ENCODE measurements around the gene ZSCAN10.
"Not testable (repeated sequence)": the region's sequence is repeated elsewhere in the genome, so short reads cannot be mapped to it uniquely, and the experiment has no call there.

The ZSCAN10 gene

DNA sequence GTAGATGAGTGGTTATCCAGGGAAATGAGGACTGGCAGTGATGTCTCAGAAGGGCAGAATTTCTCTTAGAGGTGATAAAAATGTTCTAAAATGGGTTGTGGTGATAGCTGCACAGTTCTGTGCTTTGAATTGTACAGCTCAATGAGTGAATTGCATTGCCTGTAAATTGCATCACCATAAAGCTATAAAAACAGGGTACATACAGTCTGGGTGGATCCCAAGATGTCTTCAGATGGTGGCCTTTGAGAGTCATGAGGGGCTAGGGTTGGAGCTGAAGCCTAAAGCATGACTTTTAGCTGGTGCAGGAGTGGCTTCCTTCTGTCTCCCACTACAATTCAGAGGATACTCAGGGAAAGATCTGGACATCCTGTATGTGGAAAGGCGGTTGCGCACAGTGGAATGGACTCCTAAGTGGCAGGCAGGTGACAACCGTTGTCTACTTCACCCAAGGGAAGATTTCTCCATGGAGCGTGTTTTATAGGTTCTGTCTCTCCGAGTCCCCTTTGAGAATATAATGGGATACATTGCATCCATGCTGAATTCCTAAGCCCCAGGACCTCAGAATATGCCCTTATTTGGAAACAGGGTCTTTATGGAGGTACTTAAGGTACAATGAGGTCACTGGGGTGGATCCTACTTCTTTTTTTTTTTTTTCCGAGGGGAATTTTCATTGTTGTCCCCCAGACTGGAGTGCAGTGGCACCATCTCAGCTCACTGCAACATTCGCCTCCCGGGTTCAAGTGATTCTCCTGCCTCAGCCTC is 35.3 kb downstream of the ZSCAN10 start:
- DNase-seq (ENCODE audit: low read depth) = no peak

DNA sequence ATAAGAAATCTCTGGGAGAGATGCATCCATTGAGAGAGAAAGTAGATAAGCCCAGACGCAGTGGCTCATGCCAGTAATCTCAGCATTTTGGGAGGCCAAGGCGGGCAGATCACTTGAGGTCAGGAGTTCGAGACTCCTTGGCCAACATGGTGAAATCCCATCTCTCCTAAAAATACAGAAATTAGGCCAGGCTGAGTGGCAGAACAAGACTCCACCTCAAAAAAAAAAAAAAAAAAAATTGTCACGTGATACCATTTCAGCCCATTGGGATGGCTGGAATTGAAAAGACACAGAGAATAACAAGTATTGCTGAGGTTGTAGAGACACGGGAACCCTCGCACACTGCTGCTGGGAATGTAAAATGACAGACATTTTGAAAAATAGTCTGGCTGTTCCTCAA is 36.5 kb downstream of the ZSCAN10 start:
- no peak for DNase-seq (ENCODE audit: low read depth)

DNA sequence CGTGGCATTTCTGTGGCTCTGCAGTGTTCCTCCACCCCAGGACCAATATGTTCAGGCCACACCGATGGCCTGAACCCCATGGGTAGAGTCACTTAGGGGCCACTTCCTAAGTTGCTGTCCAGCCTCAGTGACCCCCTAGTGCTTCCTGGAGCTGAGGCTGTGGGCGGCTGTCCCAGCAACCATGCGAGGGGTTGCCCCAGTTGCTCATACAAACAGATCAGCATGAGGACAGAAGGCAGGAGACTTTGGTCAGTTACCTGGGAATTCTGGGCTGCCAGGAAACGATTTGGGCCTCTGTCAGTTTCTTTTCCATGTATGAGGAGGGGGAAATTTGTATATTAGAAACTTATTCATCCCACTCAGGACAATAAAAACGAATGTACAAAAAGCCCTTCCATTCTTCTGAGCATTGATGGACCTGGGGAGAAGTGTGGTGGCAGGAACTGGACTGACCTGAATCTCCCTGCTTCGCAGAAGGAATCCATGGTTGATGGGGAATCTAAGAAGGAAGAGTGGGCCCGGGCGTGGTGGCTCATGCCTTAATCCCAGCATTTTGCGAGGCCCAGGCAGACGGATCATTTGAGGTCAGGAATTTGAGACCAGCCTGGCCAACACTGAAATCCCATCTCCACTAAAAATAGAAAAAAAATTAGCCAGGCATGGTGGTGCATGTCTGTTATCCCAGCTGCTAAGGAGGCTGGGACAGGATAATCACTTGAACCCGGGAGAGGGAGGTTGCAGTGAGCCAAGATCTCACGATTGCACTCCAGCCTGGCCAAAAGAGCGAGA is 38.6 kb downstream of the ZSCAN10 start:
- no peak for DNase-seq (ENCODE audit: low read depth)

DNA sequence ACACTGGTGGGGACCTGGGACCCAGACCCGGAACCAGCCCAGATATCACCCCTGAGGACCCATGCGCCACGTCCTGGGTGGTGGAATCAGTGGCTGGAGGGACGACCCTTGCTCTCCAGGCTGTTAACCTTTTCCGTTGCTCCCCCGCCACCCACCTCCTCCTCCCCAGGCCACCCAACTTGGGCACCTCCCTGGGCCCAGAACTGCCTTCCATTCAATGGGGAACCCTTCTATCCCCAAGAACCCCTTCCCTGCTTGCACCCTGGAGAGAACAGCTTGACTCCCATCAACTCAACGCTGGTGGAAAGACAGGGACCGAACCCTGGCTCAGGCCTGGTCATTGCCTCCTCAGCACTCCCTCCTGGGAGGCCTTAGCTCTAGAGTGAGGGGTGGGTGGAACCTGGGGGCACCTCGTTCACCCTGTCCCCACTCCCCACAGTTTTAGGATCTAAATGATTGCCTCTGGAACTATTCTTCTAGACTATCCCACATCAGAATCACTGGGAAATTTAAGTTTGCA is 39.3 kb downstream of the ZSCAN10 start:
- no peak for DNase-seq (ENCODE audit: low read depth)

DNA sequence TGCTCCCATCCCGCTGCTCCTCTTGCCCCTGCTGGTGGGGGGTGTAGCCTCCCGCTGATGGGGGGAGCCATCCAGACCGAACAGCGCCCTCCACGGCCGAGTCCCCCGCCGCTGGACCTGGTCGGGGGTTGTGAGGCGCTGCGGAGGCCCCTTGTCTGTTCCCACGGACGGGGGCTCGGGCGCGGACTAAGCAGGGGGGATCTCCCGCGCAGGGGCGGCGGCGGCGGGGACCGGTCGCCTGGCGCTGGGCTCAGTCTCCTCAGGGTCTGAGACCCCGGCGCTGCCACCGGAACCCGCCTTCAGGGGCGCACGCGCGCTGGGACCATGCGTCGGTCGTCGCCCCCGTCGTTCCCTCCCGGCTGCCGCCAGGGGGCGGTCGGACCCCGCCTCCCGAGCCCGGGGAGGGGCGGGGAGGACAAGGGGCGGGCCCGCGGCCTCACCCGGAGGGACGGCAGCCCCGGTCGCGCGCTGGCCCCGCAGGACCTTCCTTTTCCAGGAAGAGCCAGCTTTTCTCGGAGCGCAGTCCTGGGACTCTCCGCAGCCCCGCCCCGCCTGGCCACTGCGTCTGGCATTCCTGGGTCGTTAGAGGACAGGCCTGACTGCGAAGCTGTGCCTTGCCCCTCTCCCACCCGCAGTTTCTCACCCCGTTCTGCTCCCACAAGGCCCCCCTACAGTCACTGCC is 39.9 kb downstream of the ZSCAN10 start:
- peak; percentile 90 for DNase-seq (ENCODE audit: low read depth)

DNA sequence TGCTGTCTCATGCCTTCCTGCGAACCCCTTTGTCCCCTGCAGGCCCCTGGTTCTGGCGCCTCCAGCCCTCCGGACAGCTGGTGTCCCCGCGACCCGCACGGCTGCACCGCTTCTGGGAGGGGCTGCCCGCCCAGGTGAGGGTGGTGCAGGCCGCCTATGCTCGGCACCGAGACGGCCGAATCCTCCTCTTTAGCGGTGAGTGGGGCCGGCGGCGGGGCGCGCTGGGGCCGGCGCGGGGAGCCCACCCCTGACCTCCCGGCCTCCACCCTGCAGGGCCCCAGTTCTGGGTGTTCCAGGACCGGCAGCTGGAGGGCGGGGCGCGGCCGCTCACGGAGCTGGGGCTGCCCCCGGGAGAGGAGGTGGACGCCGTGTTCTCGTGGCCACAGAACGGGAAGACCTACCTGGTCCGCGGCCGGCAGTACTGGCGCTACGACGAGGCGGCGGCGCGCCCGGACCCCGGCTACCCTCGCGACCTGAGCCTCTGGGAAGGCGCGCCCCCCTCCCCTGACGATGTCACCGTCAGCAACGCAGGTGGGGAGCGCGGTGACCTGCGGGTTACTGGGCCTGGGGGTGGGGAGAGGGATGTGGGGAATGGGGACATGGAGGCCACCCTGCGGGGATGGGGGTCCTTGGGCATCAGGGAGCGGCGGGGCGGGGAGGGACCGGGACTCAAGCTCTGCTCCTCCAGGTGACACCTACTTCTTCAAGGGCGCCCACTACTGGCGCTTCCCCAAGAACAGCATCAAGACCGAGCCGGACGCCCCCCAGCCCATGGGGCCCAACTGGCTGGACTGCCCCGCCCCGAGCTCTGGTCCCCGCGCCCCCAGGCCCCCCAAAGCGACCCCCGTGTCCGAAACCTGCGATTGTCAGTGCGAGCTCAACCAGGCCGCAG is 40.7 kb downstream of the ZSCAN10 start:
- no peak for DNase-seq (ENCODE audit: low read depth)

DNA sequence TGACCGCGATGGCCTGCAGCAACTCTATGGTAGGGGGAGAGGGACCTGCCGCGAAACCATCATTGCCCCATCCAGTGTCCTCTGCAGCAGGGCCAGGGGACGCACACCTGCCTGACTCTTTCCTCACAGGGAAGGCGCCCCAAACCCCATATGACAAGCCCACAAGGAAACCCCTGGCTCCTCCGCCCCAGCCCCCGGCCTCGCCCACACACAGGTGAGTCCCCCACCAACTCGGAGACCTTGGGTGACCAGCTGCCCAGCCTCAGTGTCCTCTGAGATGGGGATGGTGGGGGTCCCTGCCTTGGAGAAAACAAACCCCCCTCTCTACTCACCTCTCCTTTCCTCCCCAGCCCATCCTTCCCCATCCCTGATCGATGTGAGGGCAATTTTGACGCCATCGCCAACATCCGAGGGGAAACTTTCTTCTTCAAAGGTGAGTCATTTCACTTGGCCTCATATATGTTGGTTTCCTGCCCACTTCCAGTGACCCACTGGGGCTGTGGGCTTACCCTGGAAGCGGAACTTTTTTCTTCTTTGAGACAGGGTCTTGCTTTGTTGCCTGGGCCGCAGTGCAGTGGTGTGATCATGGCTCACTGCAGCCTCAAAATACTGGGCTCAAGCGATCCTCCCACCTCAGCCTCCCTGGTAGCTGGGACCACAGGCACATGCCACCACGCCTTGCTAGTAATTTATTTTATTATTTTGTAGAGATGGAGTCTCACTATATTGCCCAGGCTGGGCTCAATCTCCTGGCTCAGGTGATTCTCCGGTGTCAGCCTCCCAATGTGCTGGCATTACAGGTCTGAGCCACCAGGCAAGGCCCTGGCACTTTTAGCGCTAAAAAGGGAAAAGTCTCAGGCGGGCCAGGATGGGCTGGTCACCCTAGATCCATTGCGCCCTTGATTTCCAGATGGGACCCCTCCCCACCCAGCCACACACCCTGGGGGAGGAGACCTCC is 41.6 kb downstream of the ZSCAN10 start:
- no peak for DNase-seq (ENCODE audit: low read depth)

DNA sequence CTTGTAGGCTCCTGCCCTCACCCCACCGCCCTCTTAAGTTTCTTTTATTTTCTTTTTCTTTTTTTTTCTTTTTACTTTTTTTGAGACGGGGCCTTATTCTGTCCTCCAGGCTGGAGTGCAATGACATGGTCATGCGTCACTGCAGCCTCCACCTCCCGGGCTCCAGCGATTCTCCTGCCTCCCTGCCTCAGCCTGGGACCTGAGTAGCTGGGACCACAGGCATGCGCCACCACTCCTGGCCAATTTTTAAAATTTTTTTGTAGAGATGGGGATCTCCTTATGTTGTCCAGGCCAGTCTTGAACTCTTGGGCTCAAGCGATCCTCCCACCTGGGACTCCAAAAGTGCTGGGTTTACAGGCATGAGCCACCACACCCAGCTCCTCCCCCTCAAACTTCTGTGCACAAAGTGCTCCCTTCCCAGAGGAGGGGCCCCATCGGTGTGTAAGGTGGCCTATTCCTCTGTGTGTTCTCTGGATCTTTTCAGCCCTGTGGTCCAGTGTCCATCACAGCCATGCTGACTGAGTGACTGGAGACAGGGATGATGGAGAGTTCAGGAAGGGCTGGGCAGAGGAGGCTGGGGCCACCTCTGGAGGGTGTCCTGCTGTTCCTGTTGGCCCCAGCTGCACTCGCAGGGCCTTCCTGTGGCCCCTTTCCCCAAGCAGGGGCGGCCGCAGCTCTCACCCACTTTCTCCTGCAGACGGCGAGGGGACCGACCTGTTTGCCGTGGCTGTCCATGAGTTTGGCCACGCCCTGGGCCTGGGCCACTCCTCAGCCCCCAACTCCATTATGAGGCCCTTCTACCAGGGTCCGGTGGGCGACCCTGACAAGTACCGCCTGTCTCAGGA is 42.5 kb downstream of the ZSCAN10 start:
- no peak for DNase-seq (ENCODE audit: low read depth)

DNA sequence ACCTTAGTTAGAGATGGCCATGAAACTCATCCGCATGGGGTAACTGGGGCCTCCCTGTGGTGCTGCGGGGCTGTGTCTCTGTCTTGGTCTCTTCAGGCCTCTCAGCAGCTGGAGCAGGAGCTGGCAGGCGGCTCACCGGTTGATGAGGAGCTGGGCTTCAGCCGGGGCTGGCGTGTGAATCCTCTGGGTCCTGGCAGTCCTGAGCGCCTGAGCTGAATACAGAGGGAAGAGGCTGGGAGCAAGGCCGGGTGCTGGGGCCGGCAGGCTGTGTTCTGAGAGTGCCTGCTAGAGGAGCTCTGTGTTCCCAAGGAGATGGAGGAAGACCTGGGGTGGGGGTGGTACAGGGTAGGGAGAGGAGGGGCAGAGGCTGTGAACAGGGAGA is 43.4 kb downstream of the ZSCAN10 start:
- DNase-seq (ENCODE audit: low read depth) = not testable (repeated sequence)

DNA sequence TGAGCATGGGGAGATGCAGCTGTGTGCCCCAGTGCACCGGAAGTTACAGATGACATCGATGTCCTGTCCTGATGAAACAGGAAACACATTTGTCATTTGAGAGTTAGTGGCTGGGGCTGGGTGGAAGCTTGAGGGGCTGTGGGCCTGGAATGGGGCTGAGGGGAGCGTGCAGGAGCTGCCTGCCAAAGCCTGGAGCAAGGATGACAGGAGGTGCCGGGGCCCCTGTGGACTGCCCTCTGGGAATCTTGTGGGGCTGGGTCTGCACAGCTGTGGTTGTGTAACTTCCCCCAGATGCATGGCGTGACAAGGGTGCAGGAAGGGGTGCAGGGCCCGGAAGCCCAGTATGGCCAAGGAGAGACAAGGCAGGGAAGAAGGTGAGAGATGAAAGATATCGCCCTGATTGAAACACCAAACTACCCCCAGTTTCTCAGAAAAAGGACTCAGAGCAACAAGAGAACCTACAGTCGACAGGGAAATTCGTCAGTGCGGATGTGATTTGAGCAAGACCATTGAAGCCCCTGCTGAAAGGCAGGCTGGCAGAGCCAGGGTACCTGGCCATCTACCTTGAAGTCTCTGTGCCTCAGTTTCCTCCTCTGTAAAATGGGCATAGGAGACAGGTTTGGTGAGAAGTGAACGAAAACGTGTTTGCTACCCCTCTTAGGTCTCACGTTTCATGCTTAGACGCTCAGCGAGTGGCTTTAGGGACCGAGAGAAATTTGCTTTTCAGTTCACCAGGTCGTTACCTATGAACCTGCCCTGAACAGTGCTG is 43.9 kb downstream of the ZSCAN10 start:
- no peak for DNase-seq (ENCODE audit: low read depth)

DNA sequence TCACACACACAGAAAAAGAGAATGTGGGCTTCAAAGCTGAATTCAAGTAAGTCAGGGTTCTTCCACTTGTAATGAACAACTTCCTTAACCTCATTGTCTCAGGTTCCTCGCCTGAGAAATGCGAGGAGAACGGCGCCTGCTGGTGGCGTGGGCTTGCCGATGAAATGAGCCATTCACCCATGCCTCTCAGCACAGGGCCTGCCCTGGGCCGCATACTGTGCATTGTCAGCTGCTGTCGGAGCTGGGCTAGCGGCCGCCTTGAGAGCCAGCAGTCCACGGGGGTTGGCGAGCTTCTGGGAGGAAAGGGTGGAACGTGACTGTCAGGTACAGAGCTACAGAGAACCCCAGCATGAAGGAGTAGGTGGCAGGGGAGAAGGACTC is 45.8 kb downstream of the ZSCAN10 start:
- not testable (repeated sequence) for DNase-seq (ENCODE audit: low read depth)

DNA sequence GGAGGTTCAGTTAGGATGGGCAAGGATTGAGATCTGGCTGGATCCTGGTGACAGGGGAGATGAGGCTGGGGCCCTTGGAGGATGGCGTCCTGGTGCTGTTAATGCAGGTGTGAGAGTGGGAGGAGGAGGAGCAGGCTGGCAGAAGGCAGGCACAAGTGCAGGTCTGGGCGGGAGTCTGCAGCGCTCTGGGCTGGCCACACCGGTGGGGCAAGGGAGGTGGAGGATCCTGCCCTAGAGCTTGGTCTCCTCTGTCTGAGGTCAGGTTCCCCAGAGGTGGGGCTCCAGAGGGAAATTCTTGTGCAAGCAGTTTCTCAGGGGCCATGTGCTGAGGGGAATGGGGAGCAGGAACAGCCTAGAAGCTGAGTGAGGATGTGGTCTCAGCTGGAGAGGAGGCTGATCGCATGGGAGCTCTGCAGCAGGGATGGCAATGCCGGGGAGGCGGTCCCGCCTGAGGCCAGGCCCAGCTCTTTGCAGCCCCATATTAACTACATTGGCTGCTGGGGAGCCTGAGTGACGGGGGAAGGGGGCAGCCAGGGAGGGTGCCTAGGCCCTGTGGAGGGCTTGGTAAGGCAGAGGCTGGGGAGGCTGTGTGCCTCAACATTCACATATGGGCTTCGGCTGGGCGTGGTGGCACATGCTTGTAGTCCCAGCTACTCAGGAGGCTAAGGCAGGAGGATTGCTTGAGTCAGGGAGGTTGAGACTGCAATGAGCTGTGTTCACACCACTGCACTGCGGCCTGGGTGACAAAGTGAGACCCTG is 46.3 kb downstream of the ZSCAN10 start:
- not testable (repeated sequence) for DNase-seq (ENCODE audit: low read depth)

DNA sequence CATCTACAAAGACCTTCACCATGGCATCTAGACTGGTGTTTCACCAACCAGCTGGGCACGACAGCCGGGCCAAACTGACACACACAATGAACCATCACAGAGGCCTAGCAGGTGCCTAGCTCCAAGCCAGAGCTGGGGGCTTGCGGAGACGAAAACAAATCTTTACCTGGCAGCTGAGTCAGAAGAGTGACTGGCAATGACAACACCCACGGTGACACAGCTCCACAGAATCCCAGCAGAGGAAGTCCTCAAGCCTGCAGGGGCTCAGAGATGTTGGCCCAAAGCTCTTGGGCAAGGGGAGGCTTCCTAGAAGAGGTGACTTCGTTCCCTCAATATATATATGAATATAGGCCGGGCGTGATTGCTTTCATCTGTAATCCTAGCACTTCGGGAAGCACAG is 47.6 kb downstream of the ZSCAN10 start:
- DNase-seq (ENCODE audit: low read depth) = no peak

DNA sequence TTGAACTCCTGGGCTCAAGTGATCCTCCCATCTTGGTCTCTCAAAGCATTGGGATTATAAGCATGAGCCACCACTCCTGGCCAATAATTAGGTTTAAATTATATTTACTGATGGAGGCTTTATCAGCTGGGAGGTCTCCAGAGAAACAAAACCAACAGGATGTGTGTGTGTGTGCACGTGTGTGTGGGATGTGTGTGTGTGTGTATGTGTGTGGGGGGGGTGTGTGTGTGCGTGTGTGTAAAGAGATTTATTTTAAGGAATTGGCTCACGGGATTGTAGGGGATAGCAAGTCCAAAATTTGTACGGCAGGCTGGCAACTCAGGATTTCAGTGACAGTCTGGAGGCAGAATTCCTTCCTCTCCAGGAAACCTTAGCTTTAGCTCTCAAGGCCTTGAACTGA is 48.1 kb downstream of the ZSCAN10 start:
- DNase-seq (ENCODE audit: low read depth) = no peak

DNA sequence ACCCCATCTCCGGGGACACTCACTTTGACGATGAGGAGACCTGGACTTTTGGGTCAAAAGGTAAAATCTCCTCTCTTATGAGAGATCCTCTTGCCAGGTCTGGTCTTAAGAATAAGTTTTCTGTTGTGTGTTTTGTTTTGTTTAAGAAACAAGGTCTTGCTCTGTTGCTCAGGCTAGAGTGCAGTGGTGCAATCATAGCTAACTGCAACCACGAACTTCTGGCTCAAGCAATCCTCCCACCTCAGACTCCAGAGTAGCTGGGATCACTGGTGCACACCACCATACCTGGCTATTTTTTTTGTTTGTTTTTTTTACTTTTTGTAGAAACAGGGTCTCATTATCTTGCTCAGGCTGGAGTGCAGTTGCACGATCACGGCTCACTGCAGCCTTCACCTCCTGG is 48.6 kb downstream of the ZSCAN10 start:
- no peak for DNase-seq (ENCODE audit: low read depth)

DNA sequence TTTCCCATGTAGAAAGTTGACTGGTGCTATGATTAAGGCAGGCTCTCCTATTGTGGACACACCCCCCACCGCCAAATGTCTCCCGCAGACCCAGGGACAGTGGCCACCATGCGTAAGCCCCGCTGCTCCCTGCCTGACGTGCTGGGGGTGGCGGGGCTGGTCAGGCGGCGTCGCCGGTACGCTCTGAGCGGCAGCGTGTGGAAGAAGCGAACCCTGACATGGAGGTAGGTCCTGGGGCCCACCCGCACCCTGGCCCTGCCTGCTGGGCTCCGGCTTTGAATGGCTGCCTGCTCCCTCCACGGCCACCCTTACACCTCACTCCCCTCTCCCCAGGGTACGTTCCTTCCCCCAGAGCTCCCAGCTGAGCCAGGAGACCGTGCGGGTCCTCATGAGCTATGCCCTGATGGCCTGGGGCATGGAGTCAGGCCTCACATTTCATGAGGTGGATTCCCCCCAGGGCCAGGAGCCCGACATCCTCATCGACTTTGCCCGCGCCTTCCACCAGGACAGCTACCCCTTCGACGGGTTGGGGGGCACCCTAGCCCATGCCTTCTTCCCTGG is 49.1 kb downstream of the ZSCAN10 start:
- DNase-seq (ENCODE audit: low read depth) = no peak

DNA sequence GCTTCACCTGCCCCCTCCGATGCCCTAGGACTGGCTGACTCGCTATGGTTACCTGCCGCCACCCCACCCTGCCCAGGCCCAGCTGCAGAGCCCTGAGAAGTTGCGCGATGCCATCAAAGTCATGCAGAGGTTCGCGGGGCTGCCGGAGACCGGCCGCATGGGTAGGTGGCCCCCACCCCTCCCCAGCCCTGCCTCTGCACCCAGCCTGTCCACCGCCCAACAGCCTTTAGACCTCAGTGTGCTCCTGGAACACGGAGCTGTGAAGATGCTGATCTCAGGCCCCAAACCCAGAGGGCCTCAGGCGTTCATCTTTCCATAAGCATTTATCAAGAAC is 51.7 kb downstream of the ZSCAN10 start:
- no peak for DNase-seq (ENCODE audit: low read depth)

Data from activated T-cell treated with anti-CD3 and anti-CD28 coated beads for 48 hours (primary cell).